Measurements from ENCODE around the gene BTN1A1. TPM values are rescaled to one million over a fixed set of nuclear protein-coding genes. Genes with fewer than 3 reads are reported as not detected.

BTN1A1 gene
- total RNA-seq, 6 experiments from 2014 or later = not detected

DNA sequence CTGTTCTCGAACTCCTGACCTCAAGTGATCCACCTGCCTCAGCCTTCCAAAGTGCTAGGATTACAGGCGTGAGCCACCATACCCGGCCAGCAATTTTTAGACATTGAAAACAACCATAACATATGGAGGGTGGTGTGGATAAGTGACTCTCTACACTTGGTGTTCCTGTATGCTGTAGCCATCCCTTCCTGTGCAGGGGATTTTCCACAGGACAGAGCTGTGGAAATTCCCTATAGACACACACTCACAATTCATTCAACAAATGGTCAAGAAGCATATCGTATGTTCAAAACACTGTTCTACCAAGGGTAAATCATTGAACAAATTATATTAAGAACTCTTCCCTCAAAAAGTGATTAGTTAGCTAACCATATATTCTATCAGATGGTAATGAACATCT is 36.1 kb upstream of the BTN1A1 start:
- TF ChIP-seq POLR2A (IDR thresholded peaks at IDR 0.05) = no peak
- intact Hi-C loops (cut with DNase I) = no loop called here
- Histone ChIP-seq H3K27me3 (no peaks in the 10 kb centered on the region), H3K36me3 (peaks cover 0 to 73% (median 29%) of the 10 kb centered on the region in 4 donors), H3K27ac (no peak overlapping the region), H3K4me3 (no peak overlapping the region), H3K9me3 (no peaks in the 10 kb centered on the region), H3K4me1 (peaks cover 0 to 2% (median 0%) of the 10 kb centered on the region in 4 donors)
- DNase-seq (no peak), ATAC-seq (no peak)
- WGBS (ENCODE audit: insufficient coverage, low coverage, low lambda C conversion rate, missing lambda C conversion rate) = 94% methylated on average over 4 of the region's 4 CpGs

DNA sequence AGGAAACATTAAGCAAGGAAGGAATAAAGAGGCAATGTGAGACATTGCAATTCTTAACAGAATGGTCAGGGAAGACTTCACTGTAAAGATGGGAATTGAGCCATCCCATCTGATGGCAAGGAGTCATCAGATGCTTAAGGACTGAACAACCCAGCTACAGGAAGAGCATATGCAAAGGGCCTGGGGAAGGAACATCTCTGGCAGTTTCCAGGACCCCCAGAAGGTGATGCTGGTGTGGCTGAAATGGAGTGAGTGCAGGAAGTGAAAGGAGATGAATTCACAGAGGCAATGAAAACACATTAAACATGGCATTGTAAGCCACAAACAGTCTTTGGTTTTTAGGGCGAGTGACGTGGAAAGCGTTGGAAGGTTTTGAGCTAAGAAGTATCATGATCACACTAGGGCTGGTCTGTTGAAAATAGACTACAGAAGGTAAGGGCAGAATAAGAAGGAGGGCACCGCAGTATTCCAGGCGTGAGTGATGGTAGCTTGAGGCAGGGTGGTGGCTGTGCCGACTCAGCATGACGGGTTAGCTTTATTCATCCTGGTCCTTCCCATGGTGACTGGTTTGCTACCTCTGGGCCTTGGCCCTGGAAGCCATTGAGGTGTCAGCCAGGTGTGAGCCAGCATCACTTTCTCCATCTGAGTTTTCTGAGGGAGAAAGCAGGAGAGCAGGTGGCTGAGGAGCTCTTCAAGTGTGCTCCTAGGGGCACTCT is 35.5 kb upstream of the BTN1A1 start:
- Histone ChIP-seq H3K27me3 (no peaks in the 10 kb centered on the region), H3K4me3 (no peak overlapping the region)

DNA sequence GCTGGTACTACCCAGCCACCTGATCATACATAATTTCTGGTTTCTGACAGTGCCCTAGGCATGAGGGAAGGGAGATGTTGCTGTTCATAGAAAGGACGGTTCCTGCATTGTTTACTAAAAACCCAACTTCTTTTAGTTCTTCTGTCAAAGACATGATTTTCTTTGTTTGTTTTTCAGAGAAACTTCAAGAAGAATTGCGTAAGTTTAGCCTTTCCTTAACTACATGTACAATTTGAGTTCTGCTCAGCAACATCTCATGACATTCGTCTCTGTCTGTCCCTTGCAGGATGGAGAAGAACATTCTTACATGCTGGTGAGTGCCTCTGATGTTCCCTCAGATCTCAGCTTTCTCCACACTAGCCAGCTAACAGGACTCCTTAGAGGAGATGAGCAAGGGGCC is 34.3 kb upstream of the BTN1A1 start:
- intact Hi-C loops (cut with DNase I) = no loop called here
- Histone ChIP-seq H3K27ac (no peak overlapping the region), H3K4me3 (no peak overlapping the region), H3K36me3 (peaks cover 0 to 57% (median 28%) of the 10 kb centered on the region in 4 donors), H3K27me3 (no peaks in the 10 kb centered on the region), H3K9me3 (no peaks in the 10 kb centered on the region), H3K4me1 (no peaks in the 10 kb centered on the region)
- DNase-seq = no peak
- 87% methylated on average over 3 of the region's 3 CpGs for WGBS (ENCODE audit: insufficient coverage, low coverage, low lambda C conversion rate, missing lambda C conversion rate)
- ATAC-seq = no peak
- TF ChIP-seq, protein P1, sequence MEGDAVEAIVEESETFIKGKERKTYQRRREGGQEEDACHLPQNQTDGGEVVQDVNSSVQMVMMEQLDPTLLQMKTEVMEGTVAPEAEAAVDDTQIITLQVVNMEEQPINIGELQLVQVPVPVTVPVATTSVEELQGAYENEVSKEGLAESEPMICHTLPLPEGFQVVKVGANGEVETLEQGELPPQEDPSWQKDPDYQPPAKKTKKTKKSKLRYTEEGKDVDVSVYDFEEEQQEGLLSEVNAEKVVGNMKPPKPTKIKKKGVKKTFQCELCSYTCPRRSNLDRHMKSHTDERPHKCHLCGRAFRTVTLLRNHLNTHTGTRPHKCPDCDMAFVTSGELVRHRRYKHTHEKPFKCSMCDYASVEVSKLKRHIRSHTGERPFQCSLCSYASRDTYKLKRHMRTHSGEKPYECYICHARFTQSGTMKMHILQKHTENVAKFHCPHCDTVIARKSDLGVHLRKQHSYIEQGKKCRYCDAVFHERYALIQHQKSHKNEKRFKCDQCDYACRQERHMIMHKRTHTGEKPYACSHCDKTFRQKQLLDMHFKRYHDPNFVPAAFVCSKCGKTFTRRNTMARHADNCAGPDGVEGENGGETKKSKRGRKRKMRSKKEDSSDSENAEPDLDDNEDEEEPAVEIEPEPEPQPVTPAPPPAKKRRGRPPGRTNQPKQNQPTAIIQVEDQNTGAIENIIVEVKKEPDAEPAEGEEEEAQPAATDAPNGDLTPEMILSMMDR (IDR thresholded peaks at IDR 0.05) = no peak
- no peak for TF ChIP-seq POLR2A (IDR thresholded peaks at IDR 0.05)

More for the DNA sequence above, 35.5 kb upstream of the BTN1A1 start:
- no peak for DNase-seq
- no peak for ATAC-seq
- WGBS (ENCODE audit: insufficient coverage, low coverage, low lambda C conversion rate, missing lambda C conversion rate) = 100% methylated on average over 5 of the region's 7 CpGs
- intact Hi-C loops (cut with DNase I) = no loop called here
- Histone ChIP-seq H3K4me1 (no peaks in the 10 kb centered on the region), H3K36me3 (peaks cover 0 to 69% (median 31%) of the 10 kb centered on the region in 4 donors), H3K9me3 (no peaks in the 10 kb centered on the region), H3K27ac (no peak overlapping the region)
- TF ChIP-seq, protein P1 (IDR thresholded peaks at IDR 0.05) = no peak
- no peak for TF ChIP-seq POLR2A (IDR thresholded peaks at IDR 0.05)

DNA sequence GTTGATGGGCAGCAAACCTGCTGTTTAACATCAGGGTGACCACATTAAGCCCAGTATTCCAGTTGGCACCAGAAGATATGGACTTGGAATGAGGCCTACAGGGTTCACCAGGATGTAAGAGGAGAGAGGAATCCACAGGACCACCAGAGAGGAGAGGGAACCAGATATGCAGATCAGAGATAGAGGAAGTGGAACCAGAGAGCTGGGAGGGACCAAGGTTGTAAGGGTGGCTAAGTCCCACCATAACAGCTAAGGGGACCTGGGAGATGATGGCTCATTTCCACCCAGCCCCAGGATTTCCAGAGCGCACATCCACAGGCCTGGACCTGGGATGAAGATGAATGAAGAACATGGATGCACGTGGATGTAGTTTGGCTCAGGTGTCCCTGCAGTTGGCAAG is 31.3 kb upstream of the BTN1A1 start:
- DNase-seq = no peak
- Histone ChIP-seq H3K27ac (no peak overlapping the region), H3K4me3 (no peak overlapping the region), H3K4me1 (no peaks in the 10 kb centered on the region), H3K9me3 (no peaks in the 10 kb centered on the region), H3K27me3 (no peaks in the 10 kb centered on the region), H3K36me3 (peaks cover 0 to 40% (median 20%) of the 10 kb centered on the region in 4 donors)
- whole genome bisulfite sequencing (ENCODE audit: insufficient coverage, low coverage, low lambda C conversion rate, missing lambda C conversion rate) = 100% methylated on average over 1 of the region's 2 CpGs
- intact Hi-C loops (cut with DNase I) = no loop called here
- TF ChIP-seq, protein P1 (IDR thresholded peaks at IDR 0.05) = no peak
- TF ChIP-seq POLR2A (IDR thresholded peaks at IDR 0.05) = no peak
- ATAC-seq = no peak

DNA sequence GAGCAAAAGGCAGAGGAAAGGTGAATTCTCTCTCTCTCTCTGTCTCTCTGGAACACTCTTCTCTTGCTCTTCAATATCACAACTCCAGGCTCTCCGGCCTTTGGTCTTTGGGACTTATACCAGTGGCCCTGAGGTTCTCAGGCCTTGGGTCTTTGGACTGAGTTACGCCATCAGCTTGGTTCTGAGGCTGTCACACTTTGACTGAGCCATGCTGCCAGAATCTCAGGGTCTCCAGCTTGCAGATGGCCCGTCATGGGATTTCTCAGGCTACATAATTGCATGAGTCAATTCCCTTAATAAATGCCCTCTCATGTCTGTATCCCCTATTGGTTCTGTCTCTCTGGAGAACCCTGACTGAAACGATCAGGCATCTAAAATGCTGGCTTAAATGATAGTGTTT is 29.5 kb upstream of the BTN1A1 start:
- DNase-seq (no peak), ATAC-seq (no peak)
- Histone ChIP-seq H3K4me1 (peaks cover 0 to 10% (median 0%) of the 10 kb centered on the region in 4 donors), H3K4me3 (no peak overlapping the region), H3K36me3 (peaks cover 0 to 22% (median 12%) of the 10 kb centered on the region in 4 donors), H3K27me3 (no peaks in the 10 kb centered on the region), H3K9me3 (no peaks in the 10 kb centered on the region), H3K27ac (no peak overlapping the region)
- WGBS (ENCODE audit: insufficient coverage, low coverage, low lambda C conversion rate, missing lambda C conversion rate) = 75% methylated on average over 2 of the region's 4 CpGs
- intact Hi-C loops (cut with DNase I) = no loop called here
- TF ChIP-seq, protein P1 (IDR thresholded peaks at IDR 0.05) = no peak
- no peak for TF ChIP-seq POLR2A (IDR thresholded peaks at IDR 0.05)

Measured in right lobe of liver (tissue), 6 donors.